ENCODE results near the gene TGFBRAP1. TPM values are rescaled to one million over a fixed set of nuclear protein-coding genes. Genes with fewer than 3 reads are reported as not detected.
A peak's percentile ranks its signal among the peaks of the same experiment; 100 is the strongest.

TGFBRAP1 gene
- total RNA-seq, 3 donors from 2014 or later (not counting 1 experiment from before 2014, with no cell fraction given) = 22.7 to 31.8 (median 27.7) TPM

- WGBS (ENCODE audit: insufficient coverage) = 98% methylated on average over 6 of the region's 6 CpGs
- Mint-ChIP-seq H3K27ac (no peak overlapping the region), H3K27me3 (ENCODE audit: low read depth in 2 of 2) (no peaks in the 10 kb centered on the region), H3K9me3 (peaks cover 2 to 7% of the 10 kb centered on the region in 2 donors), H3K4me3 (no peak overlapping the region), H3K4me1 (peaks cover 20 to 28% of the 10 kb centered on the region in 2 donors), H3K36me3 (peaks cover 23% of the 10 kb centered on the region)
- intact Hi-C loops (cut with micrococcal nuclease) = no loop called here
- no peak overlapping the region for H3K27ac ChIP-seq (ENCODE audit: low read length)
- no peak overlapping the region for H3K4me3 ChIP-seq (ENCODE audit: low read length)
- H3K27me3 ChIP-seq (ENCODE audit: control insufficient read depth, insufficient read depth, low read length) = no peaks in the 10 kb centered on the region
- H3K36me3 ChIP-seq (ENCODE audit: control insufficient read depth, insufficient read depth, low read length) = peaks cover 28% of the 10 kb centered on the region
- no peak for DNase-seq
- TF ChIP-seq CTCF (IDR thresholded peaks at IDR 0.05) = no peak
- peaks cover 9% of the 10 kb centered on the region for H3K9me3 ChIP-seq (ENCODE audit: control insufficient read depth, insufficient read depth, low read length)
- H3K4me1 ChIP-seq (ENCODE audit: control insufficient read depth, insufficient read depth, low read length) = peaks cover 4% of the 10 kb centered on the region
- no peak for ATAC-seq
These were observed 29.1 kb upstream of the TGFBRAP1 start for GRCh38 chr2:105358593-105358992.

- peaks cover 33% of the 10 kb centered on the region for H3K36me3 ChIP-seq (ENCODE audit: control insufficient read depth, insufficient read depth, low read length)
- peaks cover 13 to 18% of the 10 kb centered on the region in 2 donors for H3K4me1 Mint-ChIP-seq
- TF ChIP-seq CTCF (IDR thresholded peaks at IDR 0.05) = no peak
- peaks cover 23% of the 10 kb centered on the region for H3K36me3 Mint-ChIP-seq
- no peak for DNase-seq
- no peak overlapping the region for H3K27ac ChIP-seq (ENCODE audit: low read length)
- WGBS (ENCODE audit: insufficient coverage) = no CpG with 5 or more reads among the region's 1 CpG
- peaks cover 9% of the 10 kb centered on the region for H3K9me3 ChIP-seq (ENCODE audit: control insufficient read depth, insufficient read depth, low read length)
- H3K9me3 Mint-ChIP-seq = peaks cover 2 to 7% of the 10 kb centered on the region in 2 donors
- H3K27me3 ChIP-seq (ENCODE audit: control insufficient read depth, insufficient read depth, low read length) = no peaks in the 10 kb centered on the region
- ATAC-seq = no peak
- H3K4me3 ChIP-seq (ENCODE audit: low read length) = no peak overlapping the region
- H3K4me1 ChIP-seq (ENCODE audit: control insufficient read depth, insufficient read depth, low read length) = peaks cover 4% of the 10 kb centered on the region
- no peak overlapping the region for H3K27ac Mint-ChIP-seq
- intact Hi-C loops (cut with micrococcal nuclease) = no loop called here
- H3K4me3 Mint-ChIP-seq = no peak overlapping the region
- no peaks in the 10 kb centered on the region for H3K27me3 Mint-ChIP-seq (ENCODE audit: low read depth in 2 of 2)
These were observed 27.6 kb upstream of the TGFBRAP1 start for GRCh38 chr2:105357122-105357521.

GRCh38 chr2:105344704-105345345, 15.3 kb upstream of the TGFBRAP1 start:
- Histone ChIP-seq H3K27ac (ENCODE audit: low read length) (no peak overlapping the region), H3K36me3 (ENCODE audit: control insufficient read depth, insufficient read depth, low read length) (peaks cover 82% of the 10 kb centered on the region), H3K4me3 (ENCODE audit: low read length) (no peak overlapping the region), H3K27me3 (ENCODE audit: control insufficient read depth, insufficient read depth, low read length) (no peaks in the 10 kb centered on the region), H3K9me3 (ENCODE audit: control insufficient read depth, insufficient read depth, low read length) (no peaks in the 10 kb centered on the region), H3K4me1 (ENCODE audit: control insufficient read depth, insufficient read depth, low read length) (no peaks in the 10 kb centered on the region)
- WGBS (ENCODE audit: insufficient coverage) = 93% methylated on average over 4 of the region's 4 CpGs
- Mint-ChIP-seq H3K4me1 (peaks cover 0 to 9% of the 10 kb centered on the region in 2 donors), H3K27me3 (ENCODE audit: low read depth in 2 of 2) (no peaks in the 10 kb centered on the region), H3K27ac (no peak overlapping the region), H3K36me3 (peaks cover 17% of the 10 kb centered on the region), H3K4me3 (no peak overlapping the region), H3K9me3 (no peaks in the 10 kb centered on the region)
- TF ChIP-seq CTCF (IDR thresholded peaks at IDR 0.05) = peak; percentile 9
- DNase-seq (peak in 1 of 2 donors; percentile 66), ATAC-seq (no peak)
- intact Hi-C loops (cut with micrococcal nuclease) = no loop called here

GRCh38 chr2:105339414-105339813, 9.9 kb upstream of the TGFBRAP1 start:
- ATAC-seq (no peak), DNase-seq (no peak)
- H3K4me1 Mint-ChIP-seq = peaks cover 30% of the 10 kb centered on the region in 2 donors
- peak overlapping the region; percentile 100 for H3K4me3 Mint-ChIP-seq
- peak overlapping the region; percentile 97 to 100 for H3K27ac Mint-ChIP-seq
- H3K36me3 Mint-ChIP-seq = no peaks in the 10 kb centered on the region
- peaks cover 37% of the 10 kb centered on the region for H3K36me3 ChIP-seq (ENCODE audit: control insufficient read depth, insufficient read depth, low read length)
- H3K4me1 ChIP-seq (ENCODE audit: control insufficient read depth, insufficient read depth, low read length) = peaks cover 16% of the 10 kb centered on the region
- no peaks in the 10 kb centered on the region for H3K9me3 ChIP-seq (ENCODE audit: control insufficient read depth, insufficient read depth, low read length)
- no peak overlapping the region for H3K4me3 ChIP-seq (ENCODE audit: low read length)
- no peaks in the 10 kb centered on the region for H3K9me3 Mint-ChIP-seq
- H3K27me3 Mint-ChIP-seq (ENCODE audit: low read depth in 2 of 2) = no peaks in the 10 kb centered on the region
- H3K27me3 ChIP-seq (ENCODE audit: control insufficient read depth, insufficient read depth, low read length) = no peaks in the 10 kb centered on the region
- WGBS (ENCODE audit: insufficient coverage) = no CpG with 5 or more reads among the region's 4 CpGs
- TF ChIP-seq CTCF (IDR thresholded peaks at IDR 0.05) = no peak
- no peak overlapping the region for H3K27ac ChIP-seq (ENCODE audit: low read length)
- intact Hi-C loops (cut with micrococcal nuclease) = no loop called here

Data from natural killer cell (primary cell).